ENCODE results near the gene MLXIPL.

The MLXIPL gene

DNA sequence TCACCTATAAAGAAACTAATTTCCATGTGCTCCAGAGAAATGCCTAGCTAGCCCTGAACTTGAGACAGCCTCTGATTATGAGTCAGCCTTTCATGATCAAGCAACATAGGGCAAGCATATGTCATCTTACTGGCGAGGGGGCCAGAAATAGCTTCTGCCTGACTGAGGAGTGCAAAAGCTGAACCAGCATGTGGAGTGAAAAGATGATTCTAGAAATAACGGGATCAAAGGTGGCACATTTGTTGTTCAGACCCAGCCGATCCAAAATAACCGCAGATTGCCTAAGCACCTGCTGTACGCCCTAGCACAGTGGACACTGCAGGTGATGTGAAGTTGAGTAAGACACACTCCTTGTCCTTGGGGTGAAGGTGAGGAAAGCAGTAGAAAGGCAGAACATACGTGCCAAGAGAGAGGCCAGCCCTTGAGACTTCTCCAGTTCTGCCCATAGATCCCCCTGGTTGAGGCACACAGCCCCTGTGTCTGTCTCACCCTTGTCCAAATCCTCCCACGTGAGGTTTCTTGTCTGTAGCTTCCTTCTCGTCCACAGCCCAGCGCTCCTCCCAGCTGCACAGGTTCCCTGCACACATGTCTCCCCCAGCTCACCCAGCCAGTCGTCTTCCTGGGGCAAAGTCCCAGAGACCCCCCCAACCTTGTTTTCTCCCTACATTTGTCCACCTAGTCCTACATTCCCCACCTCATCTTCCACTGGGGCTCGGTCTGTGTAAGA is 64.0 kb downstream of the MLXIPL start:
- ATAC-seq, result peak; percentile 62
- TF ChIP-seq, protein P1, sequence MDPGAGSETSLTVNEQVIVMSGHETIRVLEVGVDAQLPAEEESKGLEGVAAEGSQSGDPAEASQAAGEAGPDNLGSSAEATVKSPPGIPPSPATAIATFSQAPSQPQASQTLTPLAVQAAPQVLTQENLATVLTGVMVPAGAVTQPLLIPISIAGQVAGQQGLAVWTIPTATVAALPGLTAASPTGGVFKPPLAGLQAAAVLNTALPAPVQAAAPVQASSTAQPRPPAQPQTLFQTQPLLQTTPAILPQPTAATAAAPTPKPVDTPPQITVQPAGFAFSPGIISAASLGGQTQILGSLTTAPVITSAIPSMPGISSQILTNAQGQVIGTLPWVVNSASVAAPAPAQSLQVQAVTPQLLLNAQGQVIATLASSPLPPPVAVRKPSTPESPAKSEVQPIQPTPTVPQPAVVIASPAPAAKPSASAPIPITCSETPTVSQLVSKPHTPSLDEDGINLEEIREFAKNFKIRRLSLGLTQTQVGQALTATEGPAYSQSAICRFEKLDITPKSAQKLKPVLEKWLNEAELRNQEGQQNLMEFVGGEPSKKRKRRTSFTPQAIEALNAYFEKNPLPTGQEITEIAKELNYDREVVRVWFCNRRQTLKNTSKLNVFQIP (CRISPR knock-in tag; IDR thresholded peaks at IDR 0.05; ENCODE audit: borderline replicate concordance, low read depth), result no peak
- TF ChIP-seq ZNF8 (CRISPR knock-in tag; IDR thresholded peaks at IDR 0.05), result peak; percentile 50; the same call in 1 of the 2 replicates

DNA sequence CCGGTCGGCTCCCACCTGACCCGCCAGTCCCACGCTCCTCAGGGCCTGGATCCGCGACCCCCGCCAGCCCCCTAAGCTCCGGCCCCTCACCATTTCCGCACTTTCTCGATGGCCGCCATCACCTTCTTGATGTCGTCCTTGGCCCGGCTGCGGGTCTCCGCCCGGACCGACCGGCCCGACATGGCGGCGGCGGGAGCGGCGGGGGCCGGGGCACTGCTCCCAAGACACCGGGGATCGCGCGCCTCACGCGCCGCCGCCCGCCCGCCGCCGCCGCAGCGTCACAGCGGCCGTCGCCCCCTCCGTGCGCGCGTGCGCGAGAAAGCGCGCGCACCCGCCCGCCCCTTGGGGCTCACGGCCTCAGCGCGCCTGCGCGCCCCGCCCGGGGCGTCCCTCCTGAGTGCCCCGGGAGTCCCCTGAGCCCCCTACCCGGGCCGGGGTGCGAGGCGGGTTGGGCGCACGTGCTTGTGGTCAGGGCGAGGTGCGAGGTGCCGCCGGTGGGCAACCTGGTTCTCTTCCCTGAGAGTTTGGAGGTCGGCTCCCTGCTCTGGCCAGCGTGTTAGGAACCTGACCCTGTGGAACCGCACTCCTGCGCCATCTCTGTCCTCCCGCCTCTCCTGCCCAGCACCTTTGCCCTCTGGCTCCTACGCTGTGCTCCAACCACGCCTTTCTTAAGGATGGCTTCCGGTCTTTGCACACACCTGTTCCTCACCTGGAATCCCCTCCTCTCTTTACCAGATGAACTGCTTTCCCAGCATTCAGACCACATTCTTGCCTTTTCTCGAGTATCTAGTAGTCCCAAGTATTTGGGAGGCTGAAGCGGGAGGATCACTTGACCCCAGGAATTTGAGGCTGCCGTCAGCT is 66.7 kb downstream of the MLXIPL start, which contains the start of gene BCL7B:
Gene BCL7B (minus strand): TSS at position 294 of the 861 bp plus-strand sequence. CDS start 112 bp downstream, at position 182.
- TF ChIP-seq ZNF8 (CRISPR knock-in tag; IDR thresholded peaks at IDR 0.05) (no peak), CSDC2 (CRISPR knock-in tag; IDR thresholded peaks at IDR 0.05) (no peak), TCF4 (CRISPR knock-in tag; IDR thresholded peaks at IDR 0.05; ENCODE audit: borderline replicate concordance) (no peak), ESRRG (CRISPR knock-in tag; IDR thresholded peaks at IDR 0.05) (no peak), SNAI2 (CRISPR knock-in tag; IDR thresholded peaks at IDR 0.05) (peak; percentile 72; the same call in 1 of the 2 replicates), ZFP30 (CRISPR knock-in tag; IDR thresholded peaks at IDR 0.05) (no peak), RARB (CRISPR knock-in tag; IDR thresholded peaks at IDR 0.05) (no peak), BACH2 (CRISPR knock-in tag; IDR thresholded peaks at IDR 0.05; ENCODE audit: borderline replicate concordance) (no peak), GLIS3 (CRISPR knock-in tag; IDR thresholded peaks at IDR 0.05) (0 out of 2 replicates have a peak, but pooled peaks have one; percentile 17), OSR1 (CRISPR knock-in tag; IDR thresholded peaks at IDR 0.05) (no peak), ZNF70 (CRISPR knock-in tag; IDR thresholded peaks at IDR 0.05) (no peak), ZFP3 (CRISPR knock-in tag; IDR thresholded peaks at IDR 0.05) (peak; percentile 98), ZC3H10 (CRISPR knock-in tag; IDR thresholded peaks at IDR 0.05) (peak; percentile 30; the same call in 1 of the 2 replicates), ISL1 (CRISPR knock-in tag; IDR thresholded peaks at IDR 0.05) (no peak), ZNF565 (CRISPR knock-in tag; conservative IDR thresholded peaks at IDR 0.05; ENCODE audit: low read depth) (no peak), TOX (CRISPR knock-in tag; IDR thresholded peaks at IDR 0.05; ENCODE audit: borderline replicate concordance) (no peak), ARNTL (CRISPR knock-in tag; IDR thresholded peaks at IDR 0.05; ENCODE audit: borderline replicate concordance, low read depth) (no peak), PPARA (CRISPR knock-in tag; IDR thresholded peaks at IDR 0.05; ENCODE audit: borderline replicate concordance) (no peak)
- TF ChIP-seq, protein P1 (CRISPR knock-in tag; IDR thresholded peaks at IDR 0.05; ENCODE audit: borderline replicate concordance, low read depth), result no peak
- TF ChIP-seq, protein P2, sequence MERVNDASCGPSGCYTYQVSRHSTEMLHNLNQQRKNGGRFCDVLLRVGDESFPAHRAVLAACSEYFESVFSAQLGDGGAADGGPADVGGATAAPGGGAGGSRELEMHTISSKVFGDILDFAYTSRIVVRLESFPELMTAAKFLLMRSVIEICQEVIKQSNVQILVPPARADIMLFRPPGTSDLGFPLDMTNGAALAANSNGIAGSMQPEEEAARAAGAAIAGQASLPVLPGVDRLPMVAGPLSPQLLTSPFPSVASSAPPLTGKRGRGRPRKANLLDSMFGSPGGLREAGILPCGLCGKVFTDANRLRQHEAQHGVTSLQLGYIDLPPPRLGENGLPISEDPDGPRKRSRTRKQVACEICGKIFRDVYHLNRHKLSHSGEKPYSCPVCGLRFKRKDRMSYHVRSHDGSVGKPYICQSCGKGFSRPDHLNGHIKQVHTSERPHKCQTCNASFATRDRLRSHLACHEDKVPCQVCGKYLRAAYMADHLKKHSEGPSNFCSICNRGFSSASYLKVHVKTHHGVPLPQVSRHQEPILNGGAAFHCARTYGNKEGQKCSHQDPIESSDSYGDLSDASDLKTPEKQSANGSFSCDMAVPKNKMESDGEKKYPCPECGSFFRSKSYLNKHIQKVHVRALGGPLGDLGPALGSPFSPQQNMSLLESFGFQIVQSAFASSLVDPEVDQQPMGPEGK (CRISPR knock-in tag; IDR thresholded peaks at IDR 0.05; ENCODE audit: borderline replicate concordance), result peak; percentile 16; the same call in 1 of the 2 replicates
- TF ChIP-seq, protein P3, sequence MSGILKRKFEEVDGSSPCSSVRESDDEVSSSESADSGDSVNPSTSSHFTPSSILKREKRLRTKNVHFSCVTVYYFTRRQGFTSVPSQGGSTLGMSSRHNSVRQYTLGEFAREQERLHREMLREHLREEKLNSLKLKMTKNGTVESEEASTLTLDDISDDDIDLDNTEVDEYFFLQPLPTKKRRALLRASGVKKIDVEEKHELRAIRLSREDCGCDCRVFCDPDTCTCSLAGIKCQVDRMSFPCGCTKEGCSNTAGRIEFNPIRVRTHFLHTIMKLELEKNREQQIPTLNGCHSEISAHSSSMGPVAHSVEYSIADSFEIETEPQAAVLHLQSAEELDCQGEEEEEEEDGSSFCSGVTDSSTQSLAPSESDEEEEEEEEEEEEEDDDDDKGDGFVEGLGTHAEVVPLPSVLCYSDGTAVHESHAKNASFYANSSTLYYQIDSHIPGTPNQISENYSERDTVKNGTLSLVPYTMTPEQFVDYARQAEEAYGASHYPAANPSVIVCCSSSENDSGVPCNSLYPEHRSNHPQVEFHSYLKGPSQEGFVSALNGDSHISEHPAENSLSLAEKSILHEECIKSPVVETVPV (CRISPR knock-in tag; IDR thresholded peaks at IDR 0.05), result no peak
- TF ChIP-seq, protein P4, sequence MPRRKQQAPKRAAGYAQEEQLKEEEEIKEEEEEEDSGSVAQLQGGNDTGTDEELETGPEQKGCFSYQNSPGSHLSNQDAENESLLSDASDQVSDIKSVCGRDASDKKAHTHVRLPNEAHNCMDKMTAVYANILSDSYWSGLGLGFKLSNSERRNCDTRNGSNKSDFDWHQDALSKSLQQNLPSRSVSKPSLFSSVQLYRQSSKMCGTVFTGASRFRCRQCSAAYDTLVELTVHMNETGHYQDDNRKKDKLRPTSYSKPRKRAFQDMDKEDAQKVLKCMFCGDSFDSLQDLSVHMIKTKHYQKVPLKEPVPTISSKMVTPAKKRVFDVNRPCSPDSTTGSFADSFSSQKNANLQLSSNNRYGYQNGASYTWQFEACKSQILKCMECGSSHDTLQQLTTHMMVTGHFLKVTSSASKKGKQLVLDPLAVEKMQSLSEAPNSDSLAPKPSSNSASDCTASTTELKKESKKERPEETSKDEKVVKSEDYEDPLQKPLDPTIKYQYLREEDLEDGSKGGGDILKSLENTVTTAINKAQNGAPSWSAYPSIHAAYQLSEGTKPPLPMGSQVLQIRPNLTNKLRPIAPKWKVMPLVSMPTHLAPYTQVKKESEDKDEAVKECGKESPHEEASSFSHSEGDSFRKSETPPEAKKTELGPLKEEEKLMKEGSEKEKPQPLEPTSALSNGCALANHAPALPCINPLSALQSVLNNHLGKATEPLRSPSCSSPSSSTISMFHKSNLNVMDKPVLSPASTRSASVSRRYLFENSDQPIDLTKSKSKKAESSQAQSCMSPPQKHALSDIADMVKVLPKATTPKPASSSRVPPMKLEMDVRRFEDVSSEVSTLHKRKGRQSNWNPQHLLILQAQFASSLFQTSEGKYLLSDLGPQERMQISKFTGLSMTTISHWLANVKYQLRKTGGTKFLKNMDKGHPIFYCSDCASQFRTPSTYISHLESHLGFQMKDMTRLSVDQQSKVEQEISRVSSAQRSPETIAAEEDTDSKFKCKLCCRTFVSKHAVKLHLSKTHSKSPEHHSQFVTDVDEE (CRISPR knock-in tag; IDR thresholded peaks at IDR 0.05), result no peak; the same call in none of the 2 replicates
- TF ChIP-seq, protein P5, sequence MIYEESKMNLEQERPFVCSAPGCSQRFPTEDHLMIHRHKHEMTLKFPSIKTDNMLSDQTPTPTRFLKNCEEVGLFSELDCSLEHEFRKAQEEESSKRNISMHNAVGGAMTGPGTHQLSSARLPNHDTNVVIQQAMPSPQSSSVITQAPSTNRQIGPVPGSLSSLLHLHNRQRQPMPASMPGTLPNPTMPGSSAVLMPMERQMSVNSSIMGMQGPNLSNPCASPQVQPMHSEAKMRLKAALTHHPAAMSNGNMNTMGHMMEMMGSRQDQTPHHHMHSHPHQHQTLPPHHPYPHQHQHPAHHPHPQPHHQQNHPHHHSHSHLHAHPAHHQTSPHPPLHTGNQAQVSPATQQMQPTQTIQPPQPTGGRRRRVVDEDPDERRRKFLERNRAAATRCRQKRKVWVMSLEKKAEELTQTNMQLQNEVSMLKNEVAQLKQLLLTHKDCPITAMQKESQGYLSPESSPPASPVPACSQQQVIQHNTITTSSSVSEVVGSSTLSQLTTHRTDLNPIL (CRISPR knock-in tag; IDR thresholded peaks at IDR 0.05; ENCODE audit: low read depth), result no peak
- peak; percentile 33 for ATAC-seq
